Breast epithelium (tissue), 4 donors: ENCODE measurements around the gene BAIAP2L2. TPM values are rescaled to one million over a fixed set of nuclear protein-coding genes. Genes with fewer than 3 reads are reported as not detected.

Experiments
- DNase-seq, 2 donors: peaks; one replicate each; pipeline ENCODE4 v3.0.0-alpha.2; 2019; ENCODE audit warnings: low spot score in 2 of 2
- H3K27ac ChIP-seq, 2 donors: fragments of 200-600 bp; sonication (generic) in 1 of 2; one replicate each; pipeline ENCODE4 v1.5.1; 2016 to 2019; ENCODE audit warnings: mild to moderate bottlenecking in 1 of 2
- H3K27me3 ChIP-seq, 2 donors: fragments of 200-600 bp; sonication (generic) in 1 of 2; one replicate each; pipeline versions ENCODE4 v1.5.1 to v1.6.0; 2017 to 2019; ENCODE audit warnings: control low read depth in 1 of 2, mild to moderate bottlenecking in 1 of 2
- H3K36me3 ChIP-seq: fragments of 200-600 bp; one replicate; pipeline ENCODE4 v1.5.1; 2019
- H3K4me1 ChIP-seq, 2 donors: fragments of 200-600 bp; sonication (generic); one replicate each; pipeline ENCODE4 v1.5.1; 2016 to 2019; ENCODE audit warnings: control low read depth in 1 of 2
- H3K4me3 ChIP-seq, 3 donors: fragments of 200-600 bp; sonication (generic); 1 replicate in 2 of 3; 2 replicates in 1 of 3; pipeline ENCODE4 v1.5.1; 2016 to 2019; ENCODE audit warnings: mild to moderate bottlenecking in 3 of 3, moderate library complexity in 2 of 3
- H3K9me3 ChIP-seq, 2 donors: fragments of 200-600 bp; sonication (generic) in 1 of 2; one replicate each; pipeline ENCODE4 v1.5.1; 2016 to 2019; ENCODE audit warnings: control low read depth in 1 of 2
- CTCF ChIP-seq, 3 donors: fragments of 450-650 bp; IDR thresholded peaks; one replicate each; pipeline ENCODE4 v1.5.1; 2016 to 2017; ENCODE audit warnings: antibody characterized with exemption in 3 of 3, mild to moderate bottlenecking in 3 of 3, moderate library complexity in 3 of 3
- POLR2A ChIP-seq: fragments of 450-650 bp; IDR thresholded peaks from one replicate; pipeline ENCODE4 v1.6.1; 2016; ENCODE audit warnings: antibody characterized with exemption, mild to moderate bottlenecking, moderate library complexity
- POLR2AphosphoS5 ChIP-seq, 3 donors: sonication (generic); formaldehyde crosslinking; IDR thresholded peaks; one replicate each; pipeline ENCODE4 v1.6.1; 2017; ENCODE audit warnings: antibody characterized with exemption in 3 of 3
- intact Hi-C: fragments of 100-400 bp; cut with DNase I; formaldehyde crosslinking; loops from one replicate; pipeline ENCODE4 v1.15.1; 2023; ENCODE audit warnings: low total_unique reads
- total RNA-seq, 3 donors: library from RNA; depleted of rRNA; stranded (reverse); fragments of >200 nt; gene quantifications; one replicate each; pipeline ENCODE4 v1.1.0, GENCODE V29; 2016

Gene BAIAP2L2
- total RNA-seq, 3 donors from 2014 or later: 0.80 to 1.3 (median 1.0) TPM

GRCh38 chr22:38049812-38050619 is 60.5 kb downstream of the BAIAP2L2 start:
- no peaks in the 10 kb centered on the region for H3K36me3 ChIP-seq
- no peaks in the 10 kb centered on the region for H3K27me3 ChIP-seq
- H3K4me1 ChIP-seq: no peaks in the 10 kb centered on the region
- intact Hi-C loops: loop anchor here (10.0 kb wide), 2 partner anchors 155 to 305 kb away; partner anchors contain the start of gene MAFF
- no peak overlapping the region for H3K4me3 ChIP-seq
- H3K27ac ChIP-seq: no peak overlapping the region
- no peak for DNase-seq
- TF ChIP-seq CTCF (IDR thresholded peaks at IDR 0.05) (no peak), POLR2A (no peak), POLR2AphosphoS5 (IDR thresholded peaks at IDR 0.05) (no peak)
- H3K9me3 ChIP-seq: no peaks in the 10 kb centered on the region

GRCh38 chr22:38046070-38046748 is 64.3 kb downstream of the BAIAP2L2 start:
- Histone ChIP-seq H3K4me1 (peaks cover 0 to 4% of the 10 kb centered on the region in 2 donors), H3K4me3 (no peak overlapping the region), H3K27ac (no peak overlapping the region), H3K27me3 (no peaks in the 10 kb centered on the region), H3K9me3 (no peaks in the 10 kb centered on the region), H3K36me3 (no peaks in the 10 kb centered on the region)
- TF ChIP-seq POLR2A (no peak), POLR2AphosphoS5 (IDR thresholded peaks at IDR 0.05) (no peak), CTCF (IDR thresholded peaks at IDR 0.05) (no peak)
- intact Hi-C loops: no loop called here
- no peak for DNase-seq

GRCh38 chr22:38043151-38044039 is 67.1 kb downstream of the BAIAP2L2 start:
- peaks cover 6 to 12% of the 10 kb centered on the region in 2 donors for H3K4me1 ChIP-seq
- intact Hi-C loops: no loop called here
- no peaks in the 10 kb centered on the region for H3K36me3 ChIP-seq

GRCh38 chr22:38042488-38042790 is 68.0 kb downstream of the BAIAP2L2 start:
- TF ChIP-seq CTCF (IDR thresholded peaks at IDR 0.05) (no peak), POLR2A (no peak), POLR2AphosphoS5 (IDR thresholded peaks at IDR 0.05) (no peak)
- H3K27me3 ChIP-seq: no peaks in the 10 kb centered on the region
- peaks cover 9 to 12% of the 10 kb centered on the region in 2 donors for H3K4me1 ChIP-seq
- no peak overlapping the region for H3K4me3 ChIP-seq
- intact Hi-C loops: no loop called here
- no peak for DNase-seq
- H3K9me3 ChIP-seq: no peaks in the 10 kb centered on the region
- H3K27ac ChIP-seq: peak overlapping the region in 1 of 2 donors; percentile 54
- no peaks in the 10 kb centered on the region for H3K36me3 ChIP-seq

More at GRCh38 chr22:38043151-38044039, 67.1 kb downstream of the BAIAP2L2 start:
- H3K27me3 ChIP-seq: no peaks in the 10 kb centered on the region
- H3K4me3 ChIP-seq: no peak overlapping the region
- DNase-seq: peak in 1 of 2 donors; percentile 62
- TF ChIP-seq POLR2A (no peak), CTCF (IDR thresholded peaks at IDR 0.05) (peak in 1 of 3 donors; percentile 50), POLR2AphosphoS5 (IDR thresholded peaks at IDR 0.05) (peak in 1 of 3 donors; percentile 29)
- no peaks in the 10 kb centered on the region for H3K9me3 ChIP-seq
- H3K27ac ChIP-seq: peak overlapping the region; percentile 38 to 71
